Kidney capillary endothelial cell (primary cell): ENCODE data around the gene FBXO7.
A peak's percentile ranks its signal among the peaks of the same experiment; 100 is the strongest.

Source experiments
- DNase-seq: peaks from one replicate; pipeline ENCODE4 v3.0.0-alpha.2; 2018; ENCODE audit warnings: low spot score

Gene FBXO7

GRCh38 chr22:32490279-32490678, 15.7 kb downstream of the FBXO7 start:
- DNase-seq, result no peak

DNA sequence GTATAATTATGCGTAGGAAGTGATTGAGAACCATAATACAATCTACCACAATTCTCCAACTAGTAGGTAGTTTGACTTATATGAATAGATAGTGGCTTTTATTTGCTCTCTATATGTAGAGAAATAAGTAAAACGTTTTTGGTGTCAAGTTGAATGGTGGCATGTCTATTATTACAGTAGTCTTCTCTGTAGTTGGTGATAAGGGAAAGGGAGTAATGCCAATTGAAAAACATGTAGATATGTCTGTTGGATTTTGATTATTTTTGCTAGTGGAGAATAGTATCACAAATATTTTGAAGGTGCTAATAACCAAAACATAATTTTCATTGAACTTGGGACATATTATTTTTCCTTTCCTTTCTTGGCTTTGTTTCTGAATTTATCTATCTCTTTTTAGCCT, 17.5 kb downstream of the FBXO7 start:
- DNase-seq, result no peak

GRCh38 chr22:32493551-32493950, 18.9 kb downstream of the FBXO7 start:
- no peak for DNase-seq

- no peak for DNase-seq
These were observed 20.4 kb downstream of the FBXO7 start for GRCh38 chr22:32494971-32495370.

DNA sequence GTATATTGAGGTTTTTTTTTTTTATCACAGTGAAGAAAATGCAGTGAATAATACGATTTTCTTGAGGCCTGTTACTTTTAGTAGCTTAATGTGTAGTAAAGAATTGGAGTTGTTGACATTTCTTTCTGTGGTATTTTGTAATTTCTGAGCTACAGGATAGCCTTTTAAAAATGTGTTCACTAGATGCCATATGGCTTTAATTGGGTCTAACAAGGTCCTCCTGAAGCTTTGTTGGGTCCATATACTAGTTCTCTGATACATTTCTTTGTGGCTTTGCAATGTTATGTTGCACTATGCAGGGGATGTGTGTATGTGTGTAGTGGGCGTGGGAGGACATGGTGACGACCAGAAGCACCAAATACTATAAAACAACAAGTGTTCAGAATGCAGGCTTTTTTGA, 25.1 kb downstream of the FBXO7 start:
- no peak for DNase-seq

DNA sequence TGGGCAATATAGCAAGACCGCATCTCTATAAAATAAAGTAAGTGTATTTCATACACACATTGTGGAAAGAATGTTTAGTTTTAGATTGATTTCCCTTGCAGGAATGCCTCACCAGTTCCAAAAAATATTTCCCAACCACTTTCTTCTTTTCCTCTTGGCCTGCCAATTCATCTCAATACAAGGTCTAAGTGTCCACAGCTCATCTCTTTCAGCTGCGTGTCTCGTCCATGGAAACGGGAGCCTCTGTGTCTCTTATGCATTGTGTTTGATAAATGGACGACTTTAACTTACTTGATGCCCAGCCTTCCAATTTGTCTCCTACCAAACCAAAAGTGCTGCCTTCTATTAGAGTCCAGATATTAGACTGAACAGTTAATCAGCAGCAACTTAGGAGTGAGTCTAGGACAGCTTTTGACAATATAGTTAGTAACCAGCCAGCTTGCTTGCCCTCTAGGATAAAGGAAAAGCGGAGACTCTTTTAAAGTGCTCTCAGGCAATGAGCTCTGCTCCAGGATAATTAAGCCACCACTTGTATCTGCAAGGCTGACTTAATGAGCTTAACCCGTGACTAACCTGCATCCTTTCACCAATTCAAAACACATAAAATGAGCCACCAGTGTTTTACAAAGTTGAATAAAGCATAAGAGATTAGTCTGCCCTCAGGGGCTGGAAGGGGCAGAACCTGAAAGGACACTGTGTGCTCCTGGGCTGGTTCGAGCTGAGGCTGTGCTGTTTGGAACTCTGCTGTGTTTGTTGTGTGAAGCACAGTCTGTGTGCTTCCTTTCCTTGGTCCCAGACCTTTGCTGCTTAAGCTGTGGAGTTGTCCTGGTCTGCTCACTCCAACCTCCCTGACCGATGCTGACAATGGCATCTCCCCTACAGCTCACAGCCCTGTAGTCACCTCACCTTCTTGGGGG, 27.5 kb downstream of the FBXO7 start:
- no peak for DNase-seq

GRCh38 chr22:32509045-32509444, 34.4 kb downstream of the FBXO7 start:
- no peak for DNase-seq

DNA sequence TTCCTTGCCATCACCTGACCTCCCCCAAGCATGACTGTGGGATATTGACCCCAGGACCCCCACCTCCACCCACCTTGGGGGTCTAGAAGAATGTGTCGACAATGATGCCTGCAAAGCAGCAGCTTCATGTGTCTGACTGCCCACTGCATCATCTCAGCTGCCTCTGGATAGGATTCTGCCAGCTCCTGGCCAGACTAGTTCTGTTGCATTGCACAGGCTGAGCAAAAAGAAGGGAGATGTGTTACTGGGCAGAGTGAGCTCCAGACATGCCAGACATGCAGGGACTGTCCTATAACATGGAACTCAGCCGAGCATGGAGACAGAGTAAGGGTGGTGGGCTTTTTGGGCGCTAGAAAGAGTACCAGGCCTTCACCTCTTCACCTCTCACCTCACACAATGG, 36.7 kb downstream of the FBXO7 start:
- DNase-seq, result no peak

DNA sequence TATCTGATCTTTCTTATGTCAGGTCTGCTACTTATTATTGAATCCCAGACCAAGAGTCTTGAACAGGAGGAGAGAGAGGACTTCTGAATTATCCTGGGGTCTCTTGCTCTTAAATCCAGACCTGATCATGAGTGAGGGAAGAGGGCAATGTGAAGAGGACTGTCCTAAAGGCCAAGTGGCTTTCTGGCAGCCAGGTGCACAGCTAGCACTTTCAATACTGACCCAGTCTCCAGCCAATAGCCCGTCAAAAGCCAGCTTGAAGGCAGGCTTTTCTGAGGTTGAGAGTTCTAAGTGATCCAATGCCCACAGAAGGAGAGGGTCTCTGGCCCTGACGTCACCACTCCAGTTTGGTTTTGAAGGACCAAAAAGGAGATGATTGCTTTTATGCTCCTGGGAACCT, 37.2 kb downstream of the FBXO7 start:
- no peak for DNase-seq

DNA sequence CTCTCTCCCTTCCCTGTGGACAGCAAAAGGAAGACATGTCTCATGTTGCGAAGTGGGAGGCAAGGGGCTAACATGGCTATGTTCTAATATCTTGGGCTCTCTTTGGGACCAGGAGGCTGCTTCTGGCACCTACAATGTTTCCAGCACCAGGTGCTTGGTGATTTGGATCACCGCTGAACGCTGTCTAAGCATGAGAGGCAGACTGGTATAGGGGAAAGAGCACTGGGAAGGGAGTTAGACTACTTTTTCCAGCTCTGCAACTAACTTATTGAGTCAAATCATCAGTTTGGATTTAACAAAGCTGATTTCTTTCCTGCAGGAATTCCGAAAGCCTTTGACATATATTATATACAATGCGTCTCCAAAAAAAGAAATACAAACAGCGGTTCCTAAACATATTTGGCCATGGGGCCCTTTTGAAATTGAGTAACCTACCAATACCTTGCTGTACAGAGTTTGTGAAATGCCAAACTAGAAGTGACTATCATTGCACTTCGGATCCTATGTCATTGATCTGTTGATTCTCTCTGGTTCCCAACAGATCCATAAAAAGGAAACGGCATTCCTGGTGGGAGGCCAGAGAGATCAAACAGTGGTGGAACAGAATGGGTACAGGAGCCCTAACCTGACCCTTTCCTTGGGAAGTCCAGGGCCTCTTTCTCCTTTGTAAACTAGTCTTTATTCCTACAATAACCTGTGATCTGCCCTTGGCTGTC, 37.8 kb downstream of the FBXO7 start:
- no peak for DNase-seq

DNA sequence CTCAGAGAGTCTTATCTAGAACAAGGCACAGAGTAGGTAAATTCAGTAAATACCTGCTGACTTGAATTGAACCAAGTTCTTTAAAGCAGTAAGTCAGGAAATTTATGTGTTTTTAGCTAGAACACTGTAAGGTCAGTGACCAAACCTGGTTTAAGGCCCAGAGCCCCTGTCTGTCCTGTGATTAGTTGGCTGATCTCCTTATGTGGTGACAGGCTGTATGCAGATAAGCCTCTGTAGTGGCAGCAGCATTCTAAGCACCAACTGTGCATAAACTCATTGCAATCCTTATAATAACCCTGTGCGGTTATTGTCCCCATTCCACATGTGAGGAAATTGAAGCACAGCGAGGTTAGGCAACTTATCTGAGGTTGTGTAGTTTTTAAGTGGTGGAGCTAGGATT, 40.5 kb downstream of the FBXO7 start:
- no peak for DNase-seq

DNA sequence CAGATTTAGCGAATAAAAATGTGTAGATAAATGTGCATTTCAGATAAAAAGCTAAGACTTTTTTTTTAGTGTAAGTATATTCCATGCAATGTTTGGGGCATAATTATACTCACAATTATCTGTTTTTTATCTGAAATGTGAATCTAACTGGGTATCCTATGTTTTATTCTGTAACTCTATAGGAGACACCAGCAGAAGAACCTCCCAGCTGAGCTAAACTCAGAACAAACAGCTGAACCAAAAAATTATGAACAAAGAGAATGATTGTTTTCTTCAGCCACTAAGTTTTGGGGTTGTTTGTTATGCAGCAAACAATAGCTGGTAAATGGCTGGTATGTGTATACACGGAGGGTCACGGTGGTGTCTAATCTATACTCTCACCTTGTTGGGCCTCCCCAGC, 42.9 kb downstream of the FBXO7 start:
- DNase-seq, result no peak

DNA sequence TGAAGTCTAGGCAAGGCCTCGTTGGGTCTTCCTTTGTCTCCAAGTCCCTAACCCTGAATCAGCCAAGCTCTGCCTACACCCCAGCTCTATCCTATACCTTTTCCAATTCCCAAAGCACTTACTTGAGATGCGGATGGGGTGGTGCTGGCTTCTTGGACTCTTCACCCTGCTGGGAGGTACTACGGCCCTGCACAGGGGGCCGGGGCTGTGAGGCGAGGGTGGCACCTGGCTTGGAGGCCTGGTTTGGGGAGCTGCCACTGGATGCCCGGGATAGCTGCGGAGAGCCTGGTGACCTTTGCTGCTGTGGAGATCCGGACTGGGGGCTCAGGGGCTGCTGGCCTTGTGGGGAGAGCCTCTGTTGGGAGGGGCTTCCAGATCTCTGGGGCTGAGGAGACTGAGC, 43.3 kb downstream of the FBXO7 start:
- no peak for DNase-seq

GRCh38 chr22:32518381-32518780, 43.8 kb downstream of the FBXO7 start:
- no peak for DNase-seq

DNA sequence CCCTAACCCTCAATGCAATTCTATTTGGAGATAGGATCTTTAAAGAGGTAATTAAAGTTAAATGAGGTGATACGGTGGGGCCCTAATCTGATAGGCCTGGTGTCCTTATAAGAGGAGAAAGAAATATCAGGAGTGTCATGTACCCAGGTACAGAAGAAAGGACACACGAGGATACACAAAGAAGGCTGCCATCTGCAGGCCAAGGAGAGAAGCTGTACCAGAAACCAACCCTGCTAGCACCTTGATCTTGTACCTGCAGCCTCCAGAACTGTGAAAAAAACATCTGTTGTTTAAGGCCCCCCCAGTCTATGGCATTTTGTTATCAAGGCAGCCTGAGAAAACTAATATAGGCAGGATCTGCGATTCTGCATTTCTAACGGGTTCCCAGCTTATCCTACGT, 44.2 kb downstream of the FBXO7 start:
- DNase-seq, result no peak

GRCh38 chr22:32520612-32521011, 46.0 kb downstream of the FBXO7 start:
- no peak for DNase-seq

GRCh38 chr22:32522237-32522636, 47.6 kb downstream of the FBXO7 start:
- no peak for DNase-seq

- DNase-seq, result no peak
These were observed 53.1 kb downstream of the FBXO7 start for GRCh38 chr22:32527756-32528155.

- DNase-seq, result no peak
These were observed 53.7 kb downstream of the FBXO7 start for GRCh38 chr22:32528316-32528715.

- DNase-seq, result peak; percentile 75
These were observed 54.7 kb downstream of the FBXO7 start for GRCh38 chr22:32528984-32529982.

- no peak for DNase-seq
These were observed 56.6 kb downstream of the FBXO7 start for GRCh38 chr22:32531228-32531627.
